ENCODE measurements around the gene ARID1A. TPM values are rescaled to one million over a fixed set of nuclear protein-coding genes. Genes with fewer than 3 reads are reported as not detected.

The ARID1A gene
- total RNA-seq, 4 donors from 2014 or later: 36.8 to 76.2 (median 44.5) TPM

GRCh38 chr1:26829184-26829911, 133.5 kb downstream of the ARID1A start:
- no peak for DNase-seq (ENCODE audit: extremely low spot score)
- Histone ChIP-seq H3K36me3 (peaks cover 19 to 42% (median 30%) of the 10 kb centered on the region in 4 donors), H3K4me3 (no peak overlapping the region), H3K9me3 (no peaks in the 10 kb centered on the region), H3K27ac (replicated peaks in 1 of 4) (no peak overlapping the region), H3K4me1 (peaks cover 30 to 45% (median 44%) of the 10 kb centered on the region in 4 donors), H3K27me3 (no peaks in the 10 kb centered on the region)
- no peak for TF ChIP-seq EP300 (IDR thresholded peaks at IDR 0.05)
- TF ChIP-seq POLR2AphosphoS5 (IDR thresholded peaks at IDR 0.05): no peak
- TF ChIP-seq POLR2A (IDR thresholded peaks at IDR 0.05; ENCODE audit: low read depth): no peak
- no peak for TF ChIP-seq CTCF (IDR thresholded peaks at IDR 0.05)
- intact Hi-C loops (cut with DNase I): no loop called here
- 86% methylated on average over 6 of the region's 6 CpGs for WGBS

DNA sequence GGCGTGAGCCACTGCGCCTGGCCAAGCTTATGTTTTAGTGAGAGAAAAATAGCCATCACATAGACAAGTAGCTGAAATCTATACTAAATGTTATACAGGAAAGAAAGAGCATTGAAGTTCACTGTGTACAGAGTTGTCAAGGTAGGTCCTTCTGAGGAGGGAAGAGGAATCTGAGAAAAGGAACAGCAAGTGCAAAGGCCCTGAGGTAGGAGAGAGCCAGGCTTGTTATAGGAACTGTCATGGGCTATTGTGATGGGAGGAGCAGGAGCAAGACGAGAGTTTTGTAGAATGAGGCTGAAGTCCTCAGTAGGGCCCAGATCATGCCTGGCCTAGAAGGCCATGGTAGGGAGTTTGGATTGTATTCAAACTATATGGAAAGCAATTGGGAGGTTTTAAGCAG, 135.2 kb downstream of the ARID1A start:
- intact Hi-C loops (cut with DNase I): no loop called here
- Histone ChIP-seq H3K4me3 (no peak overlapping the region), H3K9me3 (no peaks in the 10 kb centered on the region), H3K27ac (replicated peaks in 1 of 4) (no peak overlapping the region), H3K36me3 (peaks cover 22 to 59% (median 47%) of the 10 kb centered on the region in 4 donors), H3K4me1 (peaks cover 26 to 36% (median 36%) of the 10 kb centered on the region in 4 donors), H3K27me3 (no peaks in the 10 kb centered on the region)
- 98% methylated on average over 3 of the region's 3 CpGs for WGBS
- DNase-seq (ENCODE audit: extremely low spot score): no peak
- TF ChIP-seq CTCF (IDR thresholded peaks at IDR 0.05) (no peak), POLR2A (IDR thresholded peaks at IDR 0.05; ENCODE audit: low read depth) (no peak), EP300 (IDR thresholded peaks at IDR 0.05) (no peak), POLR2AphosphoS5 (IDR thresholded peaks at IDR 0.05) (no peak)

Small RNAs within 50 kb of the gene (small RNA-seq; reads per million reads assigned to genes)
- 0 reads per million in 3 donors for gene AL627082.1
- 0 reads per million in 3 donors for gene RN7SL165P

Other genes starting within 250 kb of the ARID1A start
- gene HMGN2, start 223.6 kb upstream of the ARID1A start, total RNA-seq: 100 to 1,000 TPM; 124 to 263 (median 189) TPM
- gene RPS6KA1, start 166.3 kb upstream of the ARID1A start, total RNA-seq: 10 to 100 TPM in 1 of 4 donors, 1 to 10 TPM in 3; 7.0 to 16.7 (median 8.7) TPM
- gene PIGV, start 91.9 kb downstream of the ARID1A start, total RNA-seq: 10 to 100 TPM; 11.8 to 15.2 (median 13.7) TPM
- gene ZDHHC18, start 130.7 kb downstream of the ARID1A start, total RNA-seq: 10 to 100 TPM in 3 of 4 donors, 1 to 10 TPM in 1; 9.6 to 31.7 (median 20.8) TPM
- 1 to 10 TPM in 1 of 4 donors, under 1 TPM in 1, not detected in 2; 0.33 to 1.7 TPM for gene SFN, start 167.1 kb downstream of the ARID1A start, total RNA-seq
- 10 to 100 TPM in 3 of 4 donors, 1 to 10 TPM in 1; 9.6 to 16.5 (median 14.1) TPM for gene GPN2, start 194.3 kb downstream of the ARID1A start, total RNA-seq
- 10 to 100 TPM in 1 of 4 donors, 1 to 10 TPM in 3; 7.5 to 17.0 (median 8.8) TPM for gene GPATCH3, start 204.5 kb downstream of the ARID1A start, total RNA-seq
- not detected for gene NR0B2, start 218.0 kb downstream of the ARID1A start, total RNA-seq
- gene NUDC, start 225.7 kb downstream of the ARID1A start, total RNA-seq: 10 to 100 TPM; 61.6 to 91.1 (median 81.5) TPM

All from esophagus muscularis mucosa (tissue), 4 donors.